HG02885 (cell line): ENCODE results near the gene NIBAN1.
A peak's percentile ranks its signal among the peaks of the same experiment; 100 is the strongest.
"Not testable (repeated sequence)": the region's sequence is repeated elsewhere in the genome, so short reads cannot be mapped to it uniquely, and the experiment has no call there.

Experiments
- ATAC-seq: cut with Tn5 transposase; IDR thresholded peaks from one replicate; pipeline ENCODE4 v1.9.1; 2021; ENCODE audit warnings: mild to moderate bottlenecking; ENCODE audit not compliant: unreplicated experiment, poor library complexity

The NIBAN1 gene

DNA sequence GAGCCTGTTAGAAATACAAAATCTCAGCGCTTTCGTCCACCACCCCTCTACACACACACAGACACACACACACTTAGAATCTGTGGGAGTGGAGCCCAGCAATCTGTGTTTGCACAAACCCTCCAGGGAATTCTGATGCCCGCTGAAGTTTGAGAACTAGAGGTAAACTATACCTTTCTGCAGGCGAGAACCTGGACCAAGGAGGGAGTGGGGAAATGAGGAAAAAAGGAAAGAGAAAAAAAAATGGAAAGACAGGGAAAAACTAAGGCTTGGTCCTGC is 468 bp upstream of the NIBAN1 start:
- no peak for ATAC-seq

- ATAC-seq, result peak; percentile 60
These were observed 844 bp downstream of the NIBAN1 start for GRCh38 chr1:184973272-184974055.

DNA sequence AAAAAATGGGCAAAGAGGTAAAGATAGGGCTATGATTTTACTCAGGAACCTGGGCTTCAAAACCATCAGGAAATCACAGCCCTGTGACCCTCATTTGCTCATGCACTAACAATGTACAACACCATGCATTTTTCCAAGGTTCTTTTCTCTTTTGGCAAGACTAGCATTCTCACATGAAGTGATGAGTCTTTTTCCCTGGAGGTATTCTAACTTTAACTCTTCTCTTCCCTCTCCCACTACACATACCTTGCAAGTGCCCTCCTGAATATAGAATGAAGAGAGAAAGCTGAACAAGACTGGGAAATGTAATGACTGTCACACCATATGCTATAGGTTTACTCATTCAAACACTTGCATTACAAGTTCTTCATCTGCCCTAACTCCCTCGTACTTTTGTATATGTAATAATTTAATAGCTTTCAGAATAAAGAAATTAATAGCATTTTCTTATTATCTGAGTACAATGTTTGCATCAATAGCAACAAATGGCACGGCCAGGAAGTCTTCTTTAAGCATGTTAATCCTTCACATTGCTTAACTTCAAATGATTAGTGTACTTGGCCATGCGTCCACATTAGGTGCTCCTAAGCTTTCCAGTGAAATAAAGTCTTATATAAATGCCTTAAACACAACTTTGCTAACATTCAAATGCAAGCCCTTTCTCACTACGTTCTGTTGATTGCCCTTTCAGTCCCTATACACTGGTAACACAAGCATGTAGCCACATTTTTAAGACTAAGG is 1.8 kb downstream of the NIBAN1 start:
- no peak for ATAC-seq

DNA sequence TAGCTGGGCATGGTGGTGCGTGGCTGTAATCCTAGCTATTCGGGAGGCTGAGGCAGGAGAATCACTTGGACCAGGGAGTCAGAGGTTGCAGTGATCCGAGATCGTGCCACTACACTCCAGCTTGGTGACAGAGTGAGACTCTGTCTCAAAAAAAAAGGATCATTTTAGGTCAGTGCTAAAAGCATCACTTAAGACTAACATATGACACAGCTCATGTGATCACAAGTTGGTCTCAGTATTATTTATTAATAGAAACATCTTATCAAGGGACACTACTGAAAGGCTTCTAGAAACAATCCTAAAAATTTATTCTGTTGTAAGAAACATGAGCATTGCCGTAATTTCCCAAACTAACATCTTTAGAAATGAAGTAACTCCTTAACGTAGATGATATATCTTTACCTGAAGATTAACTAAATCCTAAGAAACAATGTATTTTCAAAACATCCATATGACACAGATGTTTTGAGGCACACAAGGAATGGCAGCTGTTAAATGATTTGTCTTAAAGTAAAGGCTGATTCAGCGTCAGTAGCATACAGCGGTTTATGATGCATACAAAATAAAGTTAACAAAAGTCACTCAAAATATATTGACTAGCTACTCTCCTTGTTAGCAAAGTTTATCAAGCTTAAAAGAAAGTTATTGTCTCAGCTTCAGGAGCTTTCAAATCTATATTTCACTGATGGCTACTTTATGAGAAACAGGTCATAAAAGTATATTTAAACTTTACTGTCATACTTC is 2.6 kb downstream of the NIBAN1 start:
- no peak for ATAC-seq

DNA sequence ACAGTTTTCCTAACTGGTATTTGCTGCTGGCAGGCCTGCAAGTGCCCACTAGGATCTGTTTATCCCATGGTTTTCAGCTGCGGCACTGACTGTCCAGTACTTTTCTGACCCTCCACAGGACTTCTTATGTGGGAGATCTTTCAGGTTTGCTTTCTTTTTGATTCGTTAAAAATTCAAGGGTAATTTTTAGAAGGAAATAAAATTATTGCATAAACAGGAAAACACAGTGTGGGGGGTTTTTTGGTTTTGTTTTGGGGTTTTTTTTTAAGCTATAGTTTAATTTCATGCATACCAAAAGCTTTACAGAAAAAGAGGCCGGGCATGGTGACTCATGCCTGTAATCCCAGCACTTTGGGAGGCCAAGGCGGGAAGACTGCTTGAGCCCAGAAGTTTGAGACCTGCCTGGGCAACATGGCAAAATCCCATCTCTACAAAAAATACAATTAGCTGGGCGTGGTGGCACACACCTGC is 3.6 kb downstream of the NIBAN1 start:
- ATAC-seq, result no peak

DNA sequence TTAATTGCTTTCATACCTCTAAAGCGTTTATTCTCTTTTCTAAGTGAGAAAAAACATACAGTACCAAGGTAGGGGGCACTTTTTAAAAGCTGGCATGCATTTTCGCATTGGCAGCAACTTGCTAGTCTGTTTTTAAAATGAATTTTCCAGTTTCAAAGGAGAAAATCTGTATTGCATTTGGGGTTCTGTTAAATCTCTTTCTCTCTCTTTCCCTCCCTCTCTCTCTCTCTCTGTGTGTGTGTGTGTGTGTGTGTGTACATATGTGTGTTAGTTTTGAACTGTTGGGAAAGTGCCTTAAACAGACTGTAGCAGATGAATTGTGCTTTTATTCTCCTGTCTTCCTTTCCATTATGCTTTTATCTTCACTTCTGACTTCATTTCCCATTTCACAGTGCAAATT is 7.3 kb downstream of the NIBAN1 start:
- no peak for ATAC-seq

- ATAC-seq, result no peak
These were observed 8.1 kb downstream of the NIBAN1 start for GRCh38 chr1:184965944-184966860.

DNA sequence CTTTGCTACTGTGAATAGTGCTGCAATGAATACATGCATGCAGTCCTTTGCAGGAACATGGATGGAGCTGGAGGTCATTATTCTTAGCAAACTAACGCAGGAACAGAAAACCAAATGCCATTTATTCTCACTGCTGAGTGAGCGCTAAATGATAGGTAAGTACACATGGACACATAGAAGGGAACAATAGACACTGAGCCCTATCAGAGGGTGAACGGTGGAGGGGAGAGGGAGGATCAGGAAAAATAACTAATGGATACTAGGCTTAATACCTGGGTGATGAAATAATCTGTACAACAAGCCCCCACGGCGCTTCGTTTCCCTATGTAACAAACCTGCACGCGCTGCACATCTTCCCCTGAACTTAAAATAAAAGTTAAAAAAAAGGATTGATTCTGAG is 8.9 kb downstream of the NIBAN1 start:
- no peak for ATAC-seq

DNA sequence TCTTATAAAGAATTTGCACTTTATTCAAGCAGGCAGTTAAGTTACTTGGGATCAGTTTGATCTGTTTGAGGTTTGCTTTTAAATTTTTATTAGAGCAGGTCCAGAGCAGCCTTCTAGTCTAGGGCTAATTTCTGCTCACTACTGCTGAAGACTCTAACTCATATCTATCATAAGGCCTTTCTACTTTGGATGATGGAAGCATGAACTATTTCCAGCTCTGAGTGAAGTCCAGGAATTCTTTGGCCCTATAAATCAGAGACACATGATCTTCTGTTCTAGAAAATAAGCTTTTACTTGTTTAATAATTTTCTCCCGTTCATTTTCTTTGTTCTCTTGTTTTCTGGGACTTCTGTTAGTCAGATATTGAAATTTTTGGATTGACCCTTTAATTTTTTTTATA is 14.7 kb downstream of the NIBAN1 start:
- ATAC-seq, result no peak

DNA sequence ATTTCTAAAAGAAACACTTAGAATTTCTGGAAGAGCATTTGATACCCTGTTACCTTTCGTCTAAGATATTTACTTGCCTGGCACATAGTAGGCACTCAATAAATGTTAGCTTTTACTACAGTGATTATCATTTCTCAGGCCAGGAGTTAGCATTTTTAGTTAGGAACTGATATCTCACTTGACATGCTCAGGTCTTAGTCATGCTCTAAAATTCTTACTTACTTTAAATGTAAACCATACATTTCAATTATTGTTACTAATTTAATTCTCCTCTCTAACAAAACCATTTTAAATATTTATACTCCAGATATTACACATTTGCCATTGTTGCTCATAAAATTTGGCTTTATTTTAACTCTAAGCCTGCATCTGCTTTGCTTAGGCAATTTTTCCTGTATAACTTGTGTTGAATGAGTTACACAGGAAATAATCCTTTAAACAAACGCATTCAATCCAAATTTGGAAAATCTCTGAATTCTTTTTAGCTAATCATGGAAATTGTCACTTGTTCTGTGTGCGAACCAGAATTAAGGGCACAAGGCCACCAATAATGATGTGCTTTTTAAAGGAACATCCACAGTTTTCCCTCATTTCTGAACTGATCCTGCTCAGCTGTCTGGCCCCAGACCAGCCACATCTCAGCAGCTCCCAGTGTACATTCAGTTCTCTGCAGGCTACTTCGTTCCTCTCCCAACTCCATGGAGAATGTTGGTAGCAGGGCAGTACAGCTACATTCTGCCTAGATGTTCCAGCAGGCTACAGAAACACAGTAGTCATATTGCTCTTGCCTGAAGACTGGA is 15.6 kb downstream of the NIBAN1 start:
- ATAC-seq, result no peak

- ATAC-seq, result not testable (repeated sequence)
These were observed 16.4 kb downstream of the NIBAN1 start for GRCh38 chr1:184957901-184958300.

GRCh38 chr1:184956999-184957700 is 17.2 kb downstream of the NIBAN1 start:
- no peak for ATAC-seq

- no peak for ATAC-seq
These were observed 19.9 kb downstream of the NIBAN1 start for GRCh38 chr1:184954232-184954995.

DNA sequence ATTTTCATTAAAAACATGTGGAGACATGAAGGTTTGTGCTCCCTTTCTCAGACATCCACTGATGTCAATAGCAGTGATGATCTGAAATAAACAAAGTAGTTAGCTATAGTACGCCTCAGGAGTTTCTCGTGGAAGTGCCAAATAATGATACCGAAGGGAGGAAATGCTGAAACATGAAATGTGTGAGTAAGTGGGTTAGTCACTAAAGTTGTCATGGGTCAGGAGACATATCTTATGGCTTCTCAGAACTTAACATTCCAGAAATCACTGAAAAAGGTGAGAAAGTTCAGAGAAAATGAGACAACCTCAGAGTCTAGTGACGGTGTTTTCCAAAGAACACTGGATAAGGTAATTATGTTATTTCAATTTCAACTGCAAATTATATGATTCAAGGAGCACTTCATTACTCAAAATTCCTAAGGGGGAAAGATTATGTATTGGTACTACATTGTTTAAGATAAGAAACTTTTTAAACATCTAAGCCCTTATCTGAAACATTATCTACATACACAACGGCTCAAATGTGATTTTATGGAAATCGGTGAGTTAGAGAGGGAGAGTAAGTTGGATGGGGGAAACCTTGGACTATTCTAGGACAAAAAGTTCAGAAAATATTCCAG is 20.6 kb downstream of the NIBAN1 start:
- no peak for ATAC-seq

DNA sequence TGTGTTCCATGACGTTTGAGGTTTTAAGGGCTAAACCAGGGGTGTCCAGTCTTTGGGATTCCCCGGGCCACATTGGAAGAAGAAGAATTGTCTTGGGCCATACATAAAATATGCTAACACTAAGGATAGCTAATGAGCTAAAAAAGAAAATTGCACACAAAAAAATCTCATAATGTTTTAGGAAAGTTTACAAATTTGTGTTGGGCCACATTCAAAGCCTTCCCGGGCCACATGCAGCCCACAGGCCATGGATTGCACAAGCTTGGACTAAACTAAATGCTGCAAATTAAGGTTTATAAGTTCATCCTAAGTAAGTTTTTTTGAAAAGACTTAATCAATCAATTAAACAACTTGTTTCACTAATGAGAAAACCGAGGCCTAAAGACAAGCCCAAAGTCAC is 21.9 kb downstream of the NIBAN1 start:
- ATAC-seq, result no peak

GRCh38 chr1:184951788-184952187 is 22.5 kb downstream of the NIBAN1 start:
- ATAC-seq, result no peak

DNA sequence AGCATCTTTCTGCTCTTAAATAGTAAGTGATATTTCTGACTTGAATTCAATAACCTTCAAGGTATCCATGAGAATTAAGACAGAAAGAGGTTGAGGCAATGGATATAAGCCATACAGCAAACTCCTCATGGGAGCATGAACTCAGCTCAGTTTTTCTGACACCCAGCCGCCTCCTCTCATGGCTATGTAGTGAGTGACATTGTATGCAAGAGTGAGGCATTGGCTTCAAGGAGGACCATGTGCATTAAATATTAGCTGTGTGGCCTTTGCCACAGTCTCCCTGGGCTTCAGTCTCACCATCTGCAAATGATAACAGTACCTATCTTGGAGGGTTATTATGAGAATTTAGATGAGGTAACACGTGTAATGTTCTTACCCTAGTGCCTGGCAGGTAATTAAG is 23.4 kb downstream of the NIBAN1 start:
- no peak for ATAC-seq

GRCh38 chr1:184950227-184950626 is 24.1 kb downstream of the NIBAN1 start:
- ATAC-seq, result no peak
